GM19397 (cell line): ENCODE data around the gene CLTCL1.
"Not testable (repeated sequence)": the region's sequence is repeated elsewhere in the genome, so short reads cannot be mapped to it uniquely, and the experiment has no call there.

Experiments
- ATAC-seq: cut with Tn5 transposase; IDR thresholded peaks from one replicate; pipeline ENCODE4 v1.9.1; 2021; ENCODE audit warnings: mild to moderate bottlenecking, moderate library complexity; ENCODE audit not compliant: unreplicated experiment

The CLTCL1 gene

DNA sequence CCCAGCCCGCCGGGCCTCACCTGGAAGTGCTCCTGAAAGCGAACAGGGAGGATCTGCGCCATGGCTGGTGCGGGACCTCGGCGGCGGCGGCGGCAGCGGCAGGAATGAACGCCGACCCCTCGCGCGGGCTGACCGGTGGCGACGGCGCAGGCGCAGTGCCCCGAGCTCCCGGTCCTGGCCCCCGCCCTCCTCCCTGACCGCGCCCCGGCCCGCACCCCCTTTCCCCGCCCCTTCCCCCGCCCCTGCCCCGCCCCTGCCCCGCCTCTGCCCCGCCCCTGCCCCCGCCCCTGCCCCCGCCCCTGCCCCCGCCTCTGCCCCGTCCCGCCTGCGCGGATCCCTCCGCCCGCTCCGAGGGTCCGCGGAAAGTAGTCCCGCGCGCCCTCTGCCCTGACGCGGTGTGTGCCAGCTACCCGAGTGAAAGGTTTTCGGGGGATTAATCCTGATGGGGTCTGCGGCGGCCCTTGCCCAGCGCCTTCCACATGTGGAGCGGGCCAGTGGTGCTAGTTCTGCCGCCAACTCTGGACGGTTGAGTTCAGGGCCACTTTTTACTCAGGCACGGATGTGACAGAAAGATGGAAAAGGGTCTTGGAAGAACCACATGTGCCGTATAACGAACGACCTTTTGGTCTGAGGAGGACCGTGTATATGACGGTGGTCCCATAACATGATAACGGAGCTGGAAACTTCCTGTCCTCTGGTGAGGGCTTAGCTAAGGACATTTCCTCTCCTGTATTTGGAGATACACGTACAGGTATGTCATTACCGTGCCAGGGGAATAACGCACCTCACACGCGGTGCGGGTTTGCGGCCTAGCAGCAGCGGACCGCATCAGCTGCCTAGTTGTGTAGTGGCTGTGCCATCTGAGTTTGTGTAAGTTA lies at the start of gene CLTCL1:
CLTCL1 (minus strand) TSS at position 140 of the 878 bp plus-strand sequence; CDS start at position 62, 78 bp downstream.
- ATAC-seq, result peak; percentile 68

DNA sequence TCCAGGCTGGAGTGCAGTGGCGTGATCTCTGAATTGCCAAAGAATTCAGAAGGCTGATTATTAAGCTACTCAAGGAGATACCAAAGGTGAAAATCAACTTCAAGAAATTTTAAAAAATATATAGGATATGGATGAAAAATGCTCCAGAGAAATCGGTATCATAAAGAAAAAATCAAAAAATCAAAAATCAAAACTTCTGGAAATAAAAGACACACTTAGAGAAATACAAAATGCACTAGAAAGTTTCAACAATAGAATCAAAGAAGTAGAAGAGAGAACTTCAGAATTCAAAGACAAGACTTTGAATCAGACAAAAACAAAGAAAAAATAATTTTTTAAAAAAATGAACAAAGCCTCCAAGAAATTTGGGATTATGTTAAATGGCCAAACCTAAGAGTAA lies 45.6 kb upstream of the CLTCL1 start:
- ATAC-seq, result no peak

DNA sequence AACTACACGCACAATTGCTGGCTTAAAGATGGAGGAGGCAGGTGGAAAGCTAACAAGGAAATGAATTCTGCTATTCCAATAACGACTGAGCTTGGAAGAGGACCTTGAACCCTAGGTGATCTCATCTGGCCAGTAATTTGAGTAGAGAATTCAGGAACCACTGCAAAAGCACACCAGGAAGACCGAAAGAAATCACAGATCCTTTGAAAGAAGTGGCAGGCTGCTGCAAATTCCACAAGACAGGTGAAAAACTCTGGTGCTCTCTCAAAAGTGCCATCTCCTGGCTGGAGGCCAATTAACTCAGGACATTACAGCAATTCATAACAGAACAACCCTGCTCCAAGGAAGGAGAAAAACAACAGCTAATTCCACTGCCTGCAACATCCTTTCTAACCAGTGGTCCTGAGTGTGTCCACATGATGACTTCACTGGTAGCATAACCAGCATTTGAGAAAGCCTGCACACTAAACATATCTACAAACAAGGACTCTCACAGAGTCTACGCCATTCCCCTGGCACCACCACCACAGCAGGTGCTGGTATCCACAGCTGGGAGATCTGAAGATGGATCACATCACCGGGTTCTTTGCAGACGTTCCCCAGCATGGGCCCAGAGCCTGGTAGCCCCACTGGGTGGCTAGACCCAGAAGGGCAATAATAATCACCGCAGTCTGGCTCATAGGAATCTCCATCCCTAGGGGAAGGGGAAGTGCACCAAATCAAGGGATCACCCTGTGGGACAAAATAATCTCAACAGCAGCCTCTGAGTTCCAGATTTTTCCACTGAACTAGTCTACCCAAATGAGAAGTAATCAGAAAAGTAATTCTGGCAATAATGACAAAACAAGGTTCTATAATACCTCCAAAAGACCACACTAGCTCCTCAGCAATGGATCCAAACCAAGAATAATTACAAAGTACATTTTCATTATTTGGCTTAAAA lies 44.9 kb upstream of the CLTCL1 start:
- no peak for ATAC-seq

DNA sequence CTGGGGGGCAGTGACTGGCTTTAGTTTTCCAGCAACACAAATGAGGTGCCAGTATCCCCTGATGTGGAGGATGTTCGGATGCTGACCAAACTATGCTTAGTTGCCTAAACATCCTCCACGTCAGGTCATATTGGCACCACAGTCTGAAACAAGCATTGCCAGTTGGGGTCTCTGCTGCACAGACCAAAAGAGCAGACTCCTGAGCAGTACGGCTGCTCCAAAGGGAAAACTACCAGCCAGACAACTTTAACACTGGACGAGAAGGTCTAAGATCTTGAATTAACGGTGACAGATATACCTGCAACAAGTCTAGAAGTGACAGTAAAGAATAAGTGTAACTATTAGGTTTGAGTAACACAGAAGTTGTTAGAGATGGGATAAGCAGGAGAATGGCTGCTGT lies 40.5 kb upstream of the CLTCL1 start:
- ATAC-seq, result no peak

DNA sequence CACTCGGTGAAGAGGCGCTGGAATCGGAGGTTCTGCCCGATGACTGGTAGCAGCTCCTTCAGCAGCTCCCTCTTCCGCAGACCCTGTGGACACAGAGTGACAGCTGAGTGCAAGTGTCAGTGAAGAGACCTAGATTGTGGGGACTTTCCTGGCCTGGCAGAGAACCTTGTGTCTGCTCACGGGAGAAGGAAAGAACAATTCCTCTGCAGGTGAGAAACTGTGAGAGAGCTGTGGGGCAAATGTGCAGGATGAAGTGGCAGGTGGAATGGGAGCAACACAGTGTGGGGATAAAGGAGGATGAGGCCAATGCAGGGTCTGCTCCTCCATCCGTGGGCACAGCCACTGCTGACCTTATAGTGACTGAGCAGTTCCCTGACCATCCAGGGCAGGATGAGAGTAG lies 40.0 kb upstream of the CLTCL1 start:
- no peak for ATAC-seq

DNA sequence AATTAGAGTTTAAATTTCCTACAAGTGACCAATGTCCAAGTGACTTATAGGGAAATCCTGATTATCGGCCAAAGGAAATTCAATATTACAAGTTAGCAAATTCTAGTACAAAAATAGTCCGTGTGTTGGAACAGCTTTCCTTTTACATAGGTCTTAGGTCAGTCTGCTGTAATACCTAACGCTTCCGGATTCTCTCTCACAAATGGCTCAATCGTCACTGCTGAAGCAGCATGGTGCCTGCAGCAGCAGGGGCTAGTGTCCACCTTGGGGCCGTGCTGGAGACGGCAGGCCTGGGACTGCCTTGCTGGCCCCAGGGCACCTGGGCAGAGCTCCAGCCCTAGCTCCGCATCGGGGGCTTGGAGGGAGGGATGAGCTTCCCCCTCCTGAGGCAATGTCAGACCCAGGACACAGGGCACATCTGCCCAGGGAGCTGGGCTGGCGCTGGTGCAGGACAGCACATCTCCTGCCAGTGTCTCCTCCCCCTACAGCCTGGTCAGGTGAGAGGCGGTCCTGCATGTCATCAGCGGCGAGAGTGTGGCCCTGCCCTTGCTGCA lies 39.4 kb upstream of the CLTCL1 start:
- no peak for ATAC-seq

DNA sequence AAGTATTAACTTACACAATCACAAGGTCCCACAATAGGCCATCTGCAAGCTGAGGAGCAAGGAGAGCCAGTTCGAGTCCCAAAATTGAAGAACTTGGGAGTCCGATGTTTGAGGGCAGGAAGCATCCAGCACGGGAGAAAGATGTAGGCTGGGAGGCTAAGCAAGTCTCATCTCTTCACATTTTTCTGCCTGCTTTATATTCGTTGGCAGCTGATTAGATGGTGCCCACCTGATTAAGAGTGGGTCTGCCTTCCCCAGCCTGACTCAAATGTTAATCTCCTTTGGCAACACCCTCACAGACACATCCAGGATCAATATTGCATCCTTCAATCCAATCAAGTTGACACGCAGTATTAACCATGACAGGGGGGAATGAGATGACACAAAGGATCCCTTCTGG lies 38.7 kb upstream of the CLTCL1 start:
- ATAC-seq, result not testable (repeated sequence)

DNA sequence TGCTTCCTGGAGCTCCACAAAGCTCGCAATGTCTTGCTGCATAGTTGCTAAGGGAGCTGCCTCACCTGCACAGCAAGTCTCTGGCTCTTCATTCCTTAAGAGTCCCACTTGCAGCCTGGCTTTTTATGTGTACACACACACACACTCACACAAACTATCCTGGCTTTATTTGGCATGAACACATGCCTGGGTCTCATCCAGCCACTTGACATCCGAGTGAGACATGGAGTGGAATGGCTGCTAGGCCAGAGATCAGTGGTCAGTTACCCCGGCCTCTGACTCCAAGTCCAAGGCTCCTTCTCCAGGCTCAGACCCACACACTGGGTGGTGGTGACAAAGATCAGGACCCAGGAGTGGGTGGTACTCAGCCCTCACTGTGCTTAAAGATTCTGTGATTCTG lies 37.9 kb upstream of the CLTCL1 start:
- ATAC-seq, result no peak

DNA sequence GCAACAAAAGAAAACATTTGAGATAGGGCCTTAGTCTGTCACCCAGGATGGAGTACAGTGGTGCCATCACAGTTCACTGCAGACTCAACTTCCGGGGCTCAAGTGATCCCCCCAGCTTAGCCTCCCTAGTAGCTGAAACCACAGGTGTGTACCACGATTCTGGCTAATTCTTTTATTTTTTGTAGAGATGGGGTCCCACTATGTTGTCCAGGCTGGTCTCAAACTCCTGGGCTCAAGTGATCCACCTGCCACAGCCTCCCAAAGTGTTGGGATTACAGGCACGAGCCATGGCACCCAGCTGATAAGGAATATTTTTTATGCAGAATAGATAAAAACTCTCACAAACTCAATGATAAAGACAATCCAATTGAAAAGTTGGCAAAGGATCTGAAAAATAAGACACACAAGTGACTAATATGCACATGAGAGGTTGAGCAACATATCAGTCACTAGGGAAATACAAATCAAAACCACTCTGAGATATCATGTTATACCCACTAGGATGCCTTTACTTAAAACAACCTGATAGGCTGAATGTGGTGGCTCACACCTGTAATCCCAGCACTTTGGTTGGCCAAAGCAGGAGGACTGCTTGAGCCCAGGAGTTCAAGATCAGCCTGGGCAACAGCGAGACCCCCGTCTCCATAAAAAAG lies 33.9 kb upstream of the CLTCL1 start:
- ATAC-seq, result no peak

DNA sequence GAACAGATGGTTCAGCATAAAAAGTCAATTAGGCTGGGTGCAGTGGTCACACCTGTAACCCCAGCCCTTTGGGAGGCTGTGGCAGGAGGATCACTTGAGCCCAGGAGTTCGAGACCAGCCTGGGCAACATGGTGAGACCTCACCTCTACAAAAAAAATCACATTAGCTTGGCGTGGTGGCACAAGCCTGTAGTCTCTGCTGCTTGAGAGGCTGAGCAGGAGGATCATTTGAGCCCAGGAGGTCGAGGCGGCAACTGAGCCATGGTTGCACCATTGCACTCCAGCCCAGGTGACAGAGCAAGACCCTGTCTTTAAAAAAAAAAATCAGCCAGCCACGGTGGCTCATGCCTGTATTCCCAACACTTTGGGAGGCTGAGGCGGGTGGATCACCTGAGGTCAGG lies 31.9 kb upstream of the CLTCL1 start:
- not testable (repeated sequence) for ATAC-seq

DNA sequence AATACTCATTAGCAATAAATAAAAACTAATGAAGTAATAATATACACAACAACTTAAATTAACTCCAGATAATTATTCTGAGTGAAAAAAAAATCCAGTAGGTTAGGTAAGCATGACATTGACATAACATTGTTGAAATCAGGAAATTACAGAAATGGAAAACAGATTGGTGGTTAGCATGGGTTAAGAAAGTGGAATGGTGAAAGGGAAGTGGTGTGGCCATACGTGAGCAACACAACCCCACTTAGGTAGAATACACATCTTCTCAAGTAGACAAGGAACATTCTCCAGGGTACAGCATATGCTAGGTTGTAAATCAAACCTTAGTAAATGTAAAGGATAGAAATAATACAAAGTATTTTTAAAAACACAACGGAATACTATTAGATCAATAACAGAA lies 30.2 kb upstream of the CLTCL1 start:
- ATAC-seq, result no peak

DNA sequence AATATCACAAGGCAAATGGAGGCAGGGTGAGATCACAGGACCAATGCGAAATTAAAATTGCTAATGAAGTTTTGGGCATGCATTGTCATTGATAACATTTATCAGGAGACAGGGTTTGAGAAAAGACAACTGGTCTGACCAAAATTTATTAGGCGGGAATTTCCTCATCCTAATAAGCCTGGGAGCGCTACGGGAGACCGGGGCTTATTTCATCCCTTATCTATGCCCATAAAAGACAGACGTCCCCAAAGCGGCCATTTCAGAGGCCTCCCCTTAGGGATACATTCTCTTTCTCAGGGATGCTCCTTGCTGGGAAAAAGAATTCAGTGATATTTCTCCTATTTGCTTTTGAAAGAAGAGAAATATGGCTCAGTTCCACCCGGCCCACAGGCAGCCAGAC lies 28.6 kb upstream of the CLTCL1 start:
- not testable (repeated sequence) for ATAC-seq

DNA sequence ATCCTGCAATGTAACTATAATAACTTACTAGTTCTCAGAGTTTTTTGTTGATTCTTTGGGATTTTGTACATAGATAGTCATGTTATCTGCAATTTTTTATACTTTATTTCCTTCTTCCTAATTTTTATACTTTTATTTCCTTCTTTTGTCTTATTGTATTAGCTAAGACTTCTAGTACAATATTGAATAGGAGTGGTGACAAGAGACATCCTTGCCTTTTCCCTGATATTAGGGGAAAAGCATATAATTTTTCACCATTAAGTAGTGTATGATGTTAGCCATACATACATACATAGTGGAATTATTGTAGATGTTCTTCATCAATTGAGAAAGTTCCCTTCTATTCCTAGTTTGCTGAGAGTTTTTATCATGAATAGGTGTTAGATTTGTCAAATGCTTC lies 27.8 kb upstream of the CLTCL1 start:
- ATAC-seq, result no peak

DNA sequence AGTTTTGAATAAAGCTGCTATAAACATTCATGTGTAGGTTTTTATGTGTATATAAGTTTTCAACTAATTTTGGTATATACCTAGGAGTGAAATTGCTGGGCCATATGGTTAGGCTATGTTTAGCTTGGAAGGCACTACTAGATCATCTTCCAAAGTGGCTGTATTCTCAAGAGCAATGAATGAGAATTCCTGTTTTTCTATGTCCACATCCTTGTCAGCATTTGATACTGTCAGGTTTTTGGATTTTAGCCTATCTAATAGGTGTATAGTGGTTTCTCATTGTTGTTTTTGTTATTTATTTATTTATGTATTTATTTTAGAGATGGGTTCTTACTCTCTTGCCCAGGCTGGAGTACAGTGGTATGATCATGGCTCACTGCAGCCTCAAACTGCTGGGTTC lies 26.3 kb upstream of the CLTCL1 start:
- ATAC-seq, result no peak

DNA sequence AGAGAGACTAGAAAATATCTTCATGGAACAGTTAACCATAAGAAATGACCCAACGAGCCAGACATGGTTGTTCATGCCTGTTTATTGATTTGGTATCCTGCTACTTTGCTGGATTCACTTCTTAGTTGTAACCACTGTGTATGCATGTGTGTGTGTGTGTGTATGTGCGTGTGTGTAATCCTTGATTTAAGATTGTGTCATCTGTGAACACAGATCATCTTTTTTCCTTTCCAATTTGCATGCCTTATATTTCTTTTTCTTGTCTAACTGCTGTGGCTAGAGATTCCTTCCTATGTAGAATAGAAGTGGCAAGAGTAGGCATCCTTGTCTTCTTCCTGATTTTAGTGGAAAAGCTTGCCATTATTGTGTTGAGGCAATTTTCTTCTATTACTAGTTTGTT lies 16.4 kb upstream of the CLTCL1 start:
- ATAC-seq, result no peak

DNA sequence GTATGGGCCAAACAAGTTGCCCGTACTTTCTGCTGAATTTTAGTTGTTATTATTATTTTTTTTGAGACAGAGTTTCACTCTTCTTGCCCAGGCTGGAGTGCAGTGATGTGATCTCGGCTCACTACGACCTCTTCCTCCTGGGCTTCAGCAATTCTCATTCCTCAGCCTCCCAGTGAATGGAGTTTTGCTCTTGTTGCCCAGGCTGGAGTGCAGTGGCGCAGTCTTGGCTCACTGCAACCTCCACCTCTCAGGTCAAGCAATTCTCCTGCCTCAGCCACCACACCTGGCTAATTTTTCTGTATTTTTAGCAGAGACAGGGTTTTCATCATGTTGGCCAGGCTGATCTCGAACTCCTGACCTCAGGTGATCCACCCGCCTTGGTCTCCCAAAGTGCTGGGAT lies 15.0 kb upstream of the CLTCL1 start:
- not testable (repeated sequence) for ATAC-seq

DNA sequence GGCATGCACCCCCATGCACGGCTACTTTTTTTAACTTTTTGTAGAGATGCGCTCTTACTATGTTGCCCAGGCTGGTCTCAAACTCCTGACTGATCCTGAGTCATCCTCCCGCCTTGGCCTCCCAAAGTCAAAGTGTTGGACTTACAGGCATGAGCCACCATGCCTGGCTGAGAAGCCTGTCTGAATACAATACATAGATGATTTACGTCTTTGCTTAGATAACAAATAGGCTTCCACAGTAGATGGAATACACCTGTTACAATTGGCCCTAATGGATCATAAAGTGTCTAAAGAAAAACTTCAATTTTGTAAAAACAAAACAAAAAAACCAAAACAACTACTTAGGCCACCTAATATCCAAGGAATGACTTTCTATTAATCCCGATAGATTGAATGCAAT lies 13.0 kb upstream of the CLTCL1 start:
- no peak for ATAC-seq

DNA sequence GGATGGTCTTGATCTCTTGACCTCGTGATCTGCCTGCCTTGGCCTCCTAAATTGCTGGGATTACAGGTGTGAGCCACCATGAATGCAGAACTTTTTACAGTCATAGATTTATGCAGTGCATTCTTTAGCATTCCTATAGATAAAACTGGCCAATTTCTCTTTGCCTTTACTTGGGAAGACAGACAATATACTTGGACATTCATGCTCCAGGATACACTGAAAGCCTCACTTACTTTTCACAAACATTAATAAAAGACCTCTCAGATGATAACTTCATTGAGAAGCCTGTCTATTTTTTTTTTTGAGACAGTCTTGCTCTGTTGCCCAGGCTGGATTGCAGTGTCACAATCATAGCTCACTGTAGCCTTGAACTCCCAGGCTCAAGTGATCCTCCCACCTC lies 12.3 kb upstream of the CLTCL1 start:
- ATAC-seq, result no peak

DNA sequence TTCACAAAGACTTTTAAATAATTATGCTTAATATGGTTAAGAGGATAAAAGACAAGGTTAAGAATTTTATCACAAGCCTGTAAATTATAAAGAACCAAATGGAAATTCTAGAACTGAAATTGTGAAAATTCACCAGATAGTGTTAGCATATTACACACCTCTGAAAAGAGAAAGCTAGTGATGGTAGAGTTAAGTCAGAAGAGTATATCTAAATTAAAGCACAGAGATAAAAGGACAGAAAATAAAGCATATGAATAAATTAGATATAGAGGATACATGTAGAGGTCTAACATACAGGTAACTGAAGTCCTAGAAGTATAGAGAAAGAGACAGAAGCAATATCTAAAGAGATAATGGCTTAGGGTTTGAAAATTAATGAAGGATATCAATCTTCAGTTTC lies 4.2 kb upstream of the CLTCL1 start:
- no peak for ATAC-seq

DNA sequence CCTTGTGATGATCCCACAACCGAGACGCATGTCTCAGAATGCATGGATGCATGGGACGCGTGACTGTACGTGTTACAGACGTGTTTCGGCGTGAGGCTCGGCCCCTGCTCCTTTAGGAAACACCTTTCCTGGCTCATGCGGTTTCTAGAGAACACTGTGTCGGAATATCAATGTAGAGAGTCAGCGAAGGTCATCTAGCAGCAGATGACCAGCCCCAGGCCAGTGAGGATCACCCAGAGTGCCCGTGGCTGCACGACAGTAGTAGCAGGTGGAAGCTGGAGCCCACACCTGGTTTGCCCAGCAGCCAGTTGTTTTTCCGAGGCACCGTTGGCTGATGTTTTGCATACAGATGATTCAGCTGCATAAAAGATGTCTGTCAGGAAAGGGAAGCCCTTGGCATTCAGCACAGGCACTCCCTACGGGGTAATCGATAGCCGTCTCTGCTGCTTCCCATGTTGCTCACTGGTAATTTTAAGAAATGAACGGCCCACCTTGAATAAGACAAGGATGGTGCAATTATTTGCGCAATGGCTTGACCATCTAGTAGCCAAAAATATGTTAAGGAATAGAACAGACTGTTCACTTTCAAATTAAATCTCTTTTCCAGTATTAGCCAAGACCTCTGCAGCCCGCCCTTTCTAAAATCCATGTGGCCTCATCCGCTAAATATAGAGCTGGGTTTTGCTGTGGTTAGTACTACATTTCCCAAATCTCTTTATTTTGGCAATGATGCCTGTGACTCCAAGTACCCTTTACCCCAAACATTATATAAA lies 1.1 kb upstream of the CLTCL1 start:
- ATAC-seq, result no peak
